OCI-LY1 (cell line): ENCODE measurements around the gene ENDOD1.

ENCODE experiments used
- H2AFZ ChIP-seq: fragments of 200-600 bp; sonication (generic), shearing (Covaris generic); 2 replicates; pipeline ENCODE4 v1.6.0; 2014; ENCODE audit warnings: antibody characterized with exemption, mild to moderate bottlenecking, low read length
- H3F3A ChIP-seq: fragments of 200-600 bp; sonication (generic), shearing (Covaris generic); 2 replicates; pipeline ENCODE4 v1.6.0; 2014; ENCODE audit warnings: mild to moderate bottlenecking, antibody characterized with exemption, low read length, moderate library complexity; ENCODE audit not compliant: insufficient read depth
- H3K27ac ChIP-seq: fragments of 200-600 bp; sonication (generic); 2 replicates; pipeline ENCODE4 v1.5.1; 2014; ENCODE audit warnings: low read length, mixed run types, mild to moderate bottlenecking, low read depth; ENCODE audit not compliant: poor library complexity, severe bottlenecking
- H3K27me3 ChIP-seq: fragments of 200-600 bp; sonication (generic); 2 replicates; pipeline ENCODE4 v1.6.0; 2014; ENCODE audit warnings: antibody characterized with exemption, mild to moderate bottlenecking, low read length, moderate library complexity; ENCODE audit not compliant: insufficient read depth
- H3K36me3 ChIP-seq: fragments of 200-600 bp; sonication (generic); 2 replicates; pipeline ENCODE4 v1.6.1; 2014; ENCODE audit warnings: mild to moderate bottlenecking, antibody characterized with exemption, low read length, moderate library complexity, mixed read lengths; ENCODE audit not compliant: insufficient read depth
- H3K4me1 ChIP-seq: fragments of 200-600 bp; sonication (generic); 2 replicates; pipeline ENCODE4 v1.5.1; 2014; ENCODE audit warnings: mild to moderate bottlenecking, low read length, moderate library complexity; ENCODE audit not compliant: insufficient read depth, severe bottlenecking
- H3K4me2 ChIP-seq: fragments of 200-600 bp; sonication (generic), shearing (Covaris generic); 2 replicates; pipeline ENCODE4 v1.6.1; 2014; ENCODE audit warnings: low read length
- H3K4me3 ChIP-seq: fragments of 200-600 bp; sonication (generic); 2 replicates; pipeline ENCODE4 v1.5.1; 2014; ENCODE audit warnings: low read length, low read depth, mild to moderate bottlenecking, mixed read lengths; ENCODE audit not compliant: poor library complexity, severe bottlenecking
- H3K79me2 ChIP-seq: fragments of 200-600 bp; shearing (Covaris generic); 2 replicates; pipeline ENCODE4 v1.6.1; 2016; ENCODE audit warnings: mixed run types, low read length, mixed read lengths; ENCODE audit not compliant: insufficient read depth
- H3K9ac ChIP-seq: fragments of 200-600 bp; sonication (generic), shearing (Covaris generic); 2 replicates; pipeline ENCODE4 v1.6.1; 2014; ENCODE audit warnings: mild to moderate bottlenecking, low read length, mixed read lengths
- H3K9me2 ChIP-seq: fragments of 200-600 bp; sonication (generic), shearing (Covaris generic); 2 replicates; pipeline ENCODE4 v1.6.1; 2014; ENCODE audit warnings: low read depth, mild to moderate bottlenecking, low read length, mixed read lengths
- H3K9me3 ChIP-seq: fragments of 200-600 bp; shearing (Covaris generic); 2 replicates; pipeline ENCODE4 v1.6.1; 2014; ENCODE audit warnings: low read length, mixed read lengths
- H4K20me1 ChIP-seq: fragments of 200-600 bp; sonication (generic), shearing (Covaris generic); 2 replicates; pipeline ENCODE4 v1.6.0; 2016; ENCODE audit warnings: mild to moderate bottlenecking, low read length; ENCODE audit not compliant: insufficient read depth
- EZH2 ChIP-seq: fragments of 200-600 bp; sonication (generic), shearing (Covaris generic); IDR thresholded peaks from 2 replicates; pipeline ENCODE4 v1.8.0; 2017; ENCODE audit warnings: borderline replicate concordance, mixed run types, mild to moderate bottlenecking, antibody characterized with exemption, low read length, moderate library complexity, mixed read lengths
- TF ChIP-seq, protein P1 (sequence below): fragments of 200-600 bp; sonication (generic), shearing (Covaris generic); IDR thresholded peaks from 2 replicates; pipeline ENCODE4 v1.5.1; 2017; ENCODE audit warnings: mild to moderate bottlenecking, antibody characterized with exemption, low read length, moderate library complexity, mixed read lengths

ENDOD1 gene

DNA sequence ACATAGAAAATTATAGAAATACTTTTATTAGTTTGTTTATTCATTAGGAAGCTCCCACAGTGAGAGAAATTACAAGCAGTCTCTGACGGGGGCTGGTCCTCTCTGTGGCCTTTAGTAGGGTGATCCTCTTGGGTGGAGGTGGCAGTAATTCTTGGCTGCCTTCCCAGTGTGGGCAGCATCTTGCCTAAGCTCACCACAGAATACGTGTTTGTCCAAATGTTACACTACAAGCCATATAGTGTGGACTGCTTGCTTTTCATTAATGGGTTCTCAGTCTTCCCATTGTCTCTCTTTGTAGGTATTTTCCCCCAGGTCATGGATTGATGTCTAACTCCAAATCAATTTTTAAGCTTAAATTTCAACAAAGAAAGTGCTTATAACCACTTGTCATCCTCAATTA, 43.3 kb downstream of the ENDOD1 start:
- Histone ChIP-seq H3K4me3 (no peak overlapping the region), H3K9me2 (no peaks in the 10 kb centered on the region), H3K79me2 (no peaks in the 10 kb centered on the region), H3K9ac (no peak overlapping the region), H3K27ac (no peak overlapping the region), H3K27me3 (no peaks in the 10 kb centered on the region), H3K4me1 (no peaks in the 10 kb centered on the region), H3K36me3 (no peaks in the 10 kb centered on the region), H3F3A (no peaks in the 10 kb centered on the region), H3K9me3 (no peaks in the 10 kb centered on the region), H3K4me2 (no peak overlapping the region), H2AFZ (no peak overlapping the region), H4K20me1 (no peaks in the 10 kb centered on the region)
- TF ChIP-seq, protein P1, sequence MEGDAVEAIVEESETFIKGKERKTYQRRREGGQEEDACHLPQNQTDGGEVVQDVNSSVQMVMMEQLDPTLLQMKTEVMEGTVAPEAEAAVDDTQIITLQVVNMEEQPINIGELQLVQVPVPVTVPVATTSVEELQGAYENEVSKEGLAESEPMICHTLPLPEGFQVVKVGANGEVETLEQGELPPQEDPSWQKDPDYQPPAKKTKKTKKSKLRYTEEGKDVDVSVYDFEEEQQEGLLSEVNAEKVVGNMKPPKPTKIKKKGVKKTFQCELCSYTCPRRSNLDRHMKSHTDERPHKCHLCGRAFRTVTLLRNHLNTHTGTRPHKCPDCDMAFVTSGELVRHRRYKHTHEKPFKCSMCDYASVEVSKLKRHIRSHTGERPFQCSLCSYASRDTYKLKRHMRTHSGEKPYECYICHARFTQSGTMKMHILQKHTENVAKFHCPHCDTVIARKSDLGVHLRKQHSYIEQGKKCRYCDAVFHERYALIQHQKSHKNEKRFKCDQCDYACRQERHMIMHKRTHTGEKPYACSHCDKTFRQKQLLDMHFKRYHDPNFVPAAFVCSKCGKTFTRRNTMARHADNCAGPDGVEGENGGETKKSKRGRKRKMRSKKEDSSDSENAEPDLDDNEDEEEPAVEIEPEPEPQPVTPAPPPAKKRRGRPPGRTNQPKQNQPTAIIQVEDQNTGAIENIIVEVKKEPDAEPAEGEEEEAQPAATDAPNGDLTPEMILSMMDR: no peak
- TF ChIP-seq EZH2: no peak

DNA sequence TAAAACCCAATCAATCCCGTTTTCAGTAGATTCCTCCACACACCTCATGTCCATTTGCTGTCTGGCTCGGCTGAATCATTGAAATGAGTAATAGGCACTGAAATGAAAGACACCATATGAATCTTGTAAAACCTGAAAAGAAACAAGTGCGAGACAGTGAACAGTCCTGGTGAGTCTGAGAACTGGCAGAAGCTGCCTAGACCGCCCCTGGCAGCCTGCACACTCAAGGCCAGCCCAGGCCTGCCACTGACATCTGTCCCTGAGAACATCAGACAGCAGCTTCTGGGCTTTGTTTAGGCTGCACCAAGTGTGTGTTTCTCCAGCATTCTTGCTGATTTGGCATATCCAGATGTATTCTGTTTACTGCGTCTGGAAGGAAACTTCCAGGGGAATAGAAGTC, 44.8 kb downstream of the ENDOD1 start:
- H3K27me3 ChIP-seq: no peaks in the 10 kb centered on the region
- no peaks in the 10 kb centered on the region for H3K4me1 ChIP-seq
- TF ChIP-seq, protein P1: no peak
- TF ChIP-seq EZH2: no peak
- H3K27ac ChIP-seq: no peak overlapping the region
- no peaks in the 10 kb centered on the region for H4K20me1 ChIP-seq
- H3K4me2 ChIP-seq: no peak overlapping the region
- no peaks in the 10 kb centered on the region for H3F3A ChIP-seq
- H2AFZ ChIP-seq: no peak overlapping the region
- H3K9me3 ChIP-seq: no peaks in the 10 kb centered on the region
- H3K9ac ChIP-seq: no peak overlapping the region
- no peaks in the 10 kb centered on the region for H3K9me2 ChIP-seq
- H3K36me3 ChIP-seq: no peaks in the 10 kb centered on the region
- no peak overlapping the region for H3K4me3 ChIP-seq
- H3K79me2 ChIP-seq: no peaks in the 10 kb centered on the region

DNA sequence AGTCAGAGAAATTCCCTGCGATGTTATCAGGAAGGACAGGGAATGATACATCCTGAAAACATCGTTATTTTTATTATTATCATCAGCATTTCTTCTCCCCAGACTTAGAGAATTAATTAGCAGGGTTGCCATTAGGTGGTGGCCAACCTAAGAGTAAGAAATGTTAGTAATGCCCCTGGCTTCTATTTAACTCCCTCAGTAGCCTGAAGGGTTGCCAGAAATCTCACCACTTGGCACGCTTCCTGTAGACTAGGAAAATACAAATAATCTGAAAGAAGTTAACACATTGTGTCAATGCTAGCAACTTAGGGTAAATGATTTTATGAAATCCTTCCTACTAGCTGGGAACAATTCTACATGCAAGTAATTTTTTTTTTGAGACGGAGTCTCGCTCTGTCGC, 45.5 kb downstream of the ENDOD1 start:
- H4K20me1 ChIP-seq: no peaks in the 10 kb centered on the region
- no peaks in the 10 kb centered on the region for H3F3A ChIP-seq
- H3K27me3 ChIP-seq: no peaks in the 10 kb centered on the region
- H3K9ac ChIP-seq: no peak overlapping the region
- no peaks in the 10 kb centered on the region for H3K9me3 ChIP-seq
- no peak overlapping the region for H3K4me2 ChIP-seq
- TF ChIP-seq, protein P1: no peak
- no peak for TF ChIP-seq EZH2
- no peaks in the 10 kb centered on the region for H3K79me2 ChIP-seq
- H3K36me3 ChIP-seq: no peaks in the 10 kb centered on the region
- no peaks in the 10 kb centered on the region for H3K4me1 ChIP-seq
- no peaks in the 10 kb centered on the region for H3K9me2 ChIP-seq
- no peak overlapping the region for H3K4me3 ChIP-seq
- H2AFZ ChIP-seq: no peak overlapping the region
- H3K27ac ChIP-seq: no peak overlapping the region
